Esophagus squamous epithelium (tissue), 5 donors: ENCODE measurements around the gene SHOC2. TPM values are rescaled to one million over a fixed set of nuclear protein-coding genes. Genes with fewer than 3 reads are reported as not detected.
"Not testable (repeated sequence)": the region's sequence is repeated elsewhere in the genome, so short reads cannot be mapped to it uniquely, and the experiment has no call there.

Source experiments
- DNase-seq: peaks from one replicate; lab custom pipeline; 2025; lab: John Stamatoyannopoulos, UW
- H3K27ac ChIP-seq, 4 donors: fragments of 200-600 bp; sonication (generic); one replicate each; pipeline ENCODE4 v1.5.1; 2016 to 2019; ENCODE audit warnings: mild to moderate bottlenecking in 1 of 4
- H3K27me3 ChIP-seq, 4 donors: fragments of 200-600 bp; sonication (generic); 1 replicate in 3 of 4; 2 replicates in 1 of 4; pipeline versions ENCODE4 v1.5.1 to v1.6.0; 2017 to 2021; ENCODE audit warnings: antibody characterized with exemption in 1 of 4
- H3K36me3 ChIP-seq, 3 donors: fragments of 200-600 bp; sonication (generic); one replicate each; pipeline ENCODE4 v1.5.1; 2016 to 2019
- H3K4me1 ChIP-seq, 3 donors: fragments of 200-600 bp; sonication (generic); one replicate each; pipeline ENCODE4 v1.5.1; 2017 to 2019
- H3K4me3 ChIP-seq, 4 donors: fragments of 200-600 bp; sonication (generic); 1 replicate in 3 of 4; 2 replicates in 1 of 4; pipeline ENCODE4 v1.5.1; 2016 to 2019; ENCODE audit warnings: mild to moderate bottlenecking in 2 of 4, moderate library complexity in 1 of 4
- H3K9me3 ChIP-seq, 3 donors: fragments of 200-600 bp; sonication (generic); one replicate each; pipeline ENCODE4 v1.5.1; 2016 to 2019
- POLR2A ChIP-seq, 4 donors: fragments of 450-650 bp; IDR thresholded peaks; one replicate each; pipeline ENCODE4 v1.6.1; 2017; ENCODE audit warnings: antibody characterized with exemption in 4 of 4, mild to moderate bottlenecking in 4 of 4, moderate library complexity in 3 of 4
- WGBS, 2 donors: methylation state at CpG; one replicate each; pipeline ENCODE4 v1.1.5; 2018; 5-methylcytosine and 5-hydroxymethylcytosine counted together
- intact Hi-C: fragments of 100-400 bp; cut with DNase I; formaldehyde crosslinking; loops from one replicate; pipeline ENCODE4 v1.15.0; 2022
- total RNA-seq, 4 donors: library from RNA; depleted of rRNA; stranded (reverse); fragments of >200 nt; gene quantifications; one replicate each; pipeline ENCODE4 v1.1.0, GENCODE V29; 2016
- TF ChIP-seq, protein P1 (sequence below), 6 experiments: fragments of 450-650 bp in 4 of 6; fragments of 200-600 bp in 2 of 6; sonication (generic) in 2 of 6; IDR thresholded peaks; one replicate each; pipeline ENCODE4 v1.5.1; 2016 to 2019; ENCODE audit warnings: antibody characterized with exemption in 6 of 6, mild to moderate bottlenecking in 4 of 6, moderate library complexity in 4 of 6
- donor health status: DM: yes; HTN: yes; CAD: no.

SHOC2 gene
- total RNA-seq, 4 donors from 2014 or later, result 24.8 to 59.5 (median 43.0) TPM

DNA sequence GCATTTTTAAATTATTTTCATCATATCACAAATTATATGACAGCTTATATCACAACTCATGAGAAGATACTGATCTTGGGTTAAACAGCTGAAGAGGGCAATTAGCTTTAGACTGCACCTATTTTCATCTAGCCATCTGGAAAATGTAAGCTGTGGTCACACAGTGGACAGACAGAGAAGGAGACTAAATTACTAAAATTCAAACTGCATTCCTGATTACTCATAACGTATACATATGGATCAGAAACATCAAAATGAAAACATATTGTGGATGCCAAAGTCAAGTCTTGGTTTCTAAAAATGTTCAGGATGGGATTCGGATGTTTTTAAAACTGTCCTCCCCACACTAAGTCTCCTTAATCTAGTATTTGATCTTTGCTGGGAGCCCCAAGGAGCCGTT lies 7.0 kb upstream of the SHOC2 start:
- no peaks in the 10 kb centered on the region for H3K27me3 ChIP-seq

DNA sequence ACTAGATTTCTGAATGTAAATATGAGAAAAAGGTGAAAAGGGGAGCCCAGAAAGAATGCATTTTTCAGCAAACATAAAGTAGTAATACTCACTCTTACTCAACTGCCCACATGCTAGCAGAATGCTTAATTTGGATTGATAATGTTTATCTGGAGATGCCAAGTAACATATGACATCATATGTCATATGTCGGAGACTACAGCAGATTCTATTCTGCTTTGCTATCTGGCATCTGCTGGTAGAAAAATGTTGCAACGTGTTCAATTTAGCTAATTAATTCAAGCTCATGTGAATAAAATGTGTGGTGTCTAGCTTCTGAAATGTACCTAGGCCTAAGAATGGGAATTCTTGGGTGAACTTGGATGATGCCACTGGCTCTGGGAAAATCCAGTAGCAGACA lies 5.0 kb upstream of the SHOC2 start:
- Histone ChIP-seq H3K4me3 (no peak overlapping the region), H3K27ac (no peak overlapping the region), H3K27me3 (no peaks in the 10 kb centered on the region), H3K9me3 (no peaks in the 10 kb centered on the region), H3K36me3 (no peaks in the 10 kb centered on the region), H3K4me1 (peaks cover 6 to 12% (median 7%) of the 10 kb centered on the region in 3 donors)
- no peak for DNase-seq
- no peak for TF ChIP-seq POLR2A (IDR thresholded peaks at IDR 0.05)
- TF ChIP-seq, protein P1, sequence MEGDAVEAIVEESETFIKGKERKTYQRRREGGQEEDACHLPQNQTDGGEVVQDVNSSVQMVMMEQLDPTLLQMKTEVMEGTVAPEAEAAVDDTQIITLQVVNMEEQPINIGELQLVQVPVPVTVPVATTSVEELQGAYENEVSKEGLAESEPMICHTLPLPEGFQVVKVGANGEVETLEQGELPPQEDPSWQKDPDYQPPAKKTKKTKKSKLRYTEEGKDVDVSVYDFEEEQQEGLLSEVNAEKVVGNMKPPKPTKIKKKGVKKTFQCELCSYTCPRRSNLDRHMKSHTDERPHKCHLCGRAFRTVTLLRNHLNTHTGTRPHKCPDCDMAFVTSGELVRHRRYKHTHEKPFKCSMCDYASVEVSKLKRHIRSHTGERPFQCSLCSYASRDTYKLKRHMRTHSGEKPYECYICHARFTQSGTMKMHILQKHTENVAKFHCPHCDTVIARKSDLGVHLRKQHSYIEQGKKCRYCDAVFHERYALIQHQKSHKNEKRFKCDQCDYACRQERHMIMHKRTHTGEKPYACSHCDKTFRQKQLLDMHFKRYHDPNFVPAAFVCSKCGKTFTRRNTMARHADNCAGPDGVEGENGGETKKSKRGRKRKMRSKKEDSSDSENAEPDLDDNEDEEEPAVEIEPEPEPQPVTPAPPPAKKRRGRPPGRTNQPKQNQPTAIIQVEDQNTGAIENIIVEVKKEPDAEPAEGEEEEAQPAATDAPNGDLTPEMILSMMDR (IDR thresholded peaks at IDR 0.05), result no peak
- intact Hi-C loops, result no loop called here
- 69 to 74% methylated on average over 2 of the region's 2 CpGs for WGBS, 2 donors

More for the DNA sequence above, 7.0 kb upstream of the SHOC2 start:
- no peak for TF ChIP-seq POLR2A (IDR thresholded peaks at IDR 0.05)
- TF ChIP-seq, protein P1 (IDR thresholded peaks at IDR 0.05), result no peak
- Histone ChIP-seq H3K9me3 (no peaks in the 10 kb centered on the region), H3K27ac (no peak overlapping the region), H3K4me1 (peaks cover 0 to 2% (median under 1%) of the 10 kb centered on the region in 3 donors), H3K4me3 (no peak overlapping the region), H3K36me3 (no peaks in the 10 kb centered on the region)
- 62 to 67% methylated on average over 3 of the region's 3 CpGs for WGBS, 2 donors
- DNase-seq, result no peak
- intact Hi-C loops, result no loop called here

DNA sequence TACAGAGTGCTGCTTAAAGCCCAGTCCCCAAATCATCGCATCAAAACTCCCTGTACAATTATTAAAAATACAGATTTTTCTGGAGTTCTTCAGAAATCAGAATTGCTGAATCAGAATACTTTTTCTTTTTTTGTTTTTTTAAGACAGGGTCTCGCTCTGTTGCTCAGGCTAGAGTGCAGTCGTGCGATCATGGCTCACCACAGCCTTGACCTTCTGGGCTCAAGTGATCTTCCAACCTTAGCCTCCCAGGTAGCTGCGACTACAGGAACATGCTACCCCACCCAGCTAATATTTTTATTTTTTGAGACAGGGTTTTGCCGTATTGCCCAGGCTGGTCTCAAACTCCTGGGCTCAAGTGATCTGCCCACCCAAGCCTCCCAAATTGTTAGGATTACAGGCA lies 4.4 kb upstream of the SHOC2 start:
- intact Hi-C loops, result no loop called here
- TF ChIP-seq, protein P1 (IDR thresholded peaks at IDR 0.05), result no peak
- TF ChIP-seq POLR2A (IDR thresholded peaks at IDR 0.05), result no peak
- Histone ChIP-seq H3K4me1 (peaks cover 6 to 12% (median 7%) of the 10 kb centered on the region in 3 donors), H3K27ac (no peak overlapping the region), H3K36me3 (no peaks in the 10 kb centered on the region), H3K27me3 (no peaks in the 10 kb centered on the region), H3K9me3 (no peaks in the 10 kb centered on the region), H3K4me3 (no peak overlapping the region)
- no peak for DNase-seq
- WGBS, 2 donors, result 91 to 94% methylated on average over 6 of the region's 6 CpGs

DNA sequence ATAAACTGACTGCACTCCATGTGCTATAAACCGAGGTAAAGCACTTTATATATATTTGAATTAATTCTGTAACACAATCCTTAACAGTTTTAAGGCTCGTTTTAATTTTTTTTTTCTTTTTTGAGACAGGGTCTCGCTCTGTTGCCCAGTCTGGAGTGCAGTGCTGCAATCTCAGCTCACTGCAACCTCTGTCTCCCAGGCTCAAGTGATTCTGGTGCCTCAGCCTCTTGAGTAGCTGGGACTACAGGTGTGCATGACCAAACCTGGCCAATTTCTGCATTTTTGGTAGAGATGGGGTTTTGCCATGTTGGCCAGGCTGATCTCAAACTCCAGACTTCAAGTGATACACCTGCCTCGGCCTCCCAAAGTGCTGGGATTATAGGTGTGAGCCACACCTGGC lies 3.8 kb upstream of the SHOC2 start:
- H3K27ac ChIP-seq, DNase-seq, H3K9me3 ChIP-seq, intact Hi-C loops, H3K36me3 ChIP-seq, H3K4me3 ChIP-seq, H3K27me3 ChIP-seq: not testable (repeated sequence)
- WGBS, 2 donors, result 93 to 94% methylated on average over 3 to 4 of the region's 4 CpGs
- peaks cover 6 to 15% (median 7%) of the 10 kb centered on the region in 3 donors for H3K4me1 ChIP-seq

DNA sequence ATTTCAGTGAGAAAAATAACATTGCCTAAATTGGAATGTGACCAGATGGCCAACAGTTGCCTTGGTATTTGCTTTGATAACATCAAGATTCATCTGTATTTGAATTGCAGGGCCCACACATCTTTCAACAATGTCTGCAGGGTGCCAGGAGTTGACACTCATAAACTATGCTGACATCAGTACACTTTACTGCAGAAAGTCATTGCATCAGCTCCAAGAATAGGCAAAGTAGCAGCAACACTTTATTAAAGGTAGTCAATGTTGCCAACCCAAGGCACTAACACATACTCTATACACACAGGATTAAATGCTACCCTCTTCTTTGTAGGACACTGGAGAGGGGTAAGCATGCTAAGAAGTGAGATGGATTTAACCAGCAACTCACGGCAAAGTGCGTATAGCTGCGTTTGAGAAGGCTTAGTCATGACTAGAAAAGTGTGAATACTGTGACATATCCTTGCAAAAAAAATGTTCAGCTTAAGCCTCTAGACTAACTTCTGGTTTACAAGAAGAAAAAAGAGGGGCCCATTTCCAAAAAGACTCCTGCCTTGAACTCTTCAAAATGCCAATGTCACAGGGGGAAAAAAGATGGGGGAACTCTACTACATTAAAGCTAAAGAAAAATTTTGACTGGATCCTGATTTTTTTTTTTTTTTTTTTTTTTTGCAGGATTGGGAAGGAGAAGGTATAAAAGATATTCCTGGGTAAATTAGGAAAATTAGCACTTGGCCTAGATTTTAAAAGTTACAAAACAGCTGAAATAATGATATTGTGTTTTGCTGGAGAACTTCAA lies 2.7 kb upstream of the SHOC2 start:
- WGBS, 2 donors, result 79 to 85% methylated on average over 3 of the region's 3 CpGs
- H3K27ac ChIP-seq, result no peak overlapping the region
- H3K9me3 ChIP-seq, result no peaks in the 10 kb centered on the region
- no peak for DNase-seq
- H3K27me3 ChIP-seq, result no peaks in the 10 kb centered on the region
- no peaks in the 10 kb centered on the region for H3K36me3 ChIP-seq
- no peak for TF ChIP-seq POLR2A (IDR thresholded peaks at IDR 0.05)
- TF ChIP-seq, protein P1 (IDR thresholded peaks at IDR 0.05), result no peak
- H3K4me1 ChIP-seq, result peaks cover 7 to 27% (median 10%) of the 10 kb centered on the region in 3 donors
- intact Hi-C loops, result no loop called here
- no peak overlapping the region for H3K4me3 ChIP-seq
